Measurements from ENCODE around the gene ANKMY1.

Gene ANKMY1

DNA sequence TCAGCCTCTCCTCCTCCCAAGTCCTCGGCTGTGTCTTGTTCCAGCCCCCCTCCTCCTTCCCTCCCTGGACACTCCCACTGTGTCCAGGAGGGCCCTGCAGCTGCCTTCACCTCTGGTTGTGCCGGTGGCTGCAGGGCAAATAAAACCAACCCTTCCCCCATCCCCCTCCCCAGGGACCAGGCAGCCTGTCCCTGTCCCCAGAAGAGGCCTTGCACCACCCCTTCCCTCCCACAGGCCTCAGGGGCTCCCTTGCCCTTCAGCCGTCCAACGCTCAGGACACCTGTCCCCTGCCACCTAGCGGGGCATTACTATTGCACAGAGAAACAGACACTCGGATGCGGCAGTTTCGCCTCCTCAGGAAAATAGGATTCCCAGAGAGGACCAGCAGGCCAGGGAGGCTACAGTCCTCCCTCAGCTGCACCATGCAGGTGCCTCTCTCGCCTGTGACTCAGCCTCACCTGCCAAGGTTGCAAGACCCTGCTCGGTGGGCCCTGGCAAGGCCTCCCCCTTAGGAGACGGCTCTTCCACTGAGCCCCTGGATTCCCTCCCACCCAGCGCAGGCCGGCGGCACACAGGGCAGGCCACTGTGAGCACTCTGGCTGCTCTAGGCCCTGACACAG lies 127.8 kb downstream of the ANKMY1 start:
- DNase-seq = no peak

Data from activated naive CD4-positive, alpha-beta T cell (primary cell).